Hematopoietic multipotent progenitor cell treated with erythropoietin and hydrocortisone succinate and interleukin-3 and kit ligand, for 15 days (in vitro differentiated cells): ENCODE results near the gene CARD16.
A peak's percentile ranks its signal among the peaks of the same experiment; 100 is the strongest.
"Not testable (repeated sequence)": the region's sequence is repeated elsewhere in the genome, so short reads cannot be mapped to it uniquely, and the experiment has no call there.

Experiments
- DNase-seq: peaks from one replicate; pipeline ENCODE4 v3.0.0-alpha.2; 2015; ENCODE audit warnings: low spot score

Gene CARD16

GRCh38 chr11:105049481-105049880 is 4.3 kb upstream of the CARD16 start:
- DNase-seq: no peak

GRCh38 chr11:105046898-105047579 is 1.9 kb upstream of the CARD16 start:
- DNase-seq: no peak

- no peak for DNase-seq
Measured at GRCh38 chr11:105045676-105046296, 651 bp upstream of the CARD16 start.

GRCh38 chr11:105042178-105042577 is 3.0 kb downstream of the CARD16 start:
- DNase-seq: no peak

- DNase-seq: no peak
Measured at GRCh38 chr11:105040703-105041102, 4.4 kb downstream of the CARD16 start.

GRCh38 chr11:105034813-105035620 is 10.1 kb downstream of the CARD16 start, which contains the start of gene CASP1:
Gene CASP1 (minus strand): TSS chr11:105035144. CDS start chr11:105035113, 31 bp downstream.
- no peak for DNase-seq

GRCh38 chr11:105034388-105034787 is 10.7 kb downstream of the CARD16 start:
- DNase-seq: not testable (repeated sequence)

- DNase-seq: no peak
Measured at GRCh38 chr11:105033781-105034180, 11.4 kb downstream of the CARD16 start.

GRCh38 chr11:105033343-105033742 is 11.8 kb downstream of the CARD16 start:
- DNase-seq: no peak

- DNase-seq: no peak
Measured at GRCh38 chr11:105032495-105032894, 12.6 kb downstream of the CARD16 start.

GRCh38 chr11:105027678-105028077 is 17.5 kb downstream of the CARD16 start:
- DNase-seq: no peak

GRCh38 chr11:105024394-105024793 is 20.7 kb downstream of the CARD16 start:
- DNase-seq: no peak

- DNase-seq: no peak
Measured at GRCh38 chr11:105023003-105023402, 22.1 kb downstream of the CARD16 start, which contains the start of gene CASP5. Gene CASP5 (minus strand): TSS chr11:105023168. CDS start chr11:105023136, 32 bp downstream.

- DNase-seq: no peak
Measured at GRCh38 chr11:105022527-105022926, 22.6 kb downstream of the CARD16 start.

GRCh38 chr11:105007463-105007862 is 37.7 kb downstream of the CARD16 start:
- no peak for DNase-seq

- DNase-seq: no peak
Measured at GRCh38 chr11:105005451-105005845, 39.7 kb downstream of the CARD16 start.

GRCh38 chr11:105004021-105004420 is 41.1 kb downstream of the CARD16 start:
- no peak for DNase-seq

GRCh38 chr11:105003151-105003550 is 42.0 kb downstream of the CARD16 start:
- DNase-seq: no peak

- peak; percentile 10 for DNase-seq
Measured at GRCh38 chr11:105000797-105001196, 44.3 kb downstream of the CARD16 start.

- DNase-seq: no peak
Measured at GRCh38 chr11:105000167-105000566, 45.0 kb downstream of the CARD16 start.

GRCh38 chr11:104999721-105000120 is 45.4 kb downstream of the CARD16 start:
- no peak for DNase-seq

- DNase-seq: no peak
Measured at GRCh38 chr11:104997288-104997687, 47.8 kb downstream of the CARD16 start.

- DNase-seq: no peak
Measured at GRCh38 chr11:104995001-104995408, 50.1 kb downstream of the CARD16 start.
